GM12878 (cell line): Measurements from ENCODE around the gene ZBTB39. TPM values are rescaled to one million over a fixed set of nuclear protein-coding genes. Genes with fewer than 3 reads are reported as not detected.

ENCODE experiments used
- ATAC-seq: fragments of 200-7000 bp; cut with Tn5 transposase; 3 replicates; pipeline ENCODE4 v1.9.1; 2020; ENCODE audit warnings: mild to moderate bottlenecking, moderate library complexity
- BruUV-seq: library from RNA; stranded (reverse); fragments of 400-500 nt; replicated peaks from 2 replicates; lab custom pipeline; 2021; lab: Mats Ljungman, UMichigan
- CTCF ChIA-PET: fragments of 300-600 bp; sonication (Branson Sonifier 250); formaldehyde crosslinking; extraction: SDS; loops from one replicate; lab custom pipeline; 2021; ENCODE audit warnings: inconsistent platforms; lab: Yijun Ruan, JAX
- POLR2A ChIA-PET: fragments of 350-600 bp; formaldehyde crosslinking; extraction: SDS; loops from one replicate; lab custom pipeline; 2021; ENCODE audit warnings: inconsistent platforms; lab: Charles Lee
- RAD21 ChIA-PET: fragments of 300-600 bp; sonication (Branson Sonifier 250); formaldehyde crosslinking; loops from one replicate; lab custom pipeline; 2023; ENCODE audit warnings: antibody characterized with exemption; ENCODE audit not compliant: unreplicated experiment; lab: Charles Lee
- SMC1A ChIA-PET: fragments of 300-600 bp; sonication (Branson Sonifier 250); formaldehyde crosslinking; loops from one replicate; lab custom pipeline; 2023; ENCODE audit not compliant: unreplicated experiment, uncharacterized antibody; lab: Charles Lee
- DNase-seq: peaks from one replicate; pipeline ENCODE4 v3.0.0-alpha.2; 2011; ENCODE audit warnings: low read depth, low spot score
- FAIRE-seq: peaks from 3 replicates; lab custom pipeline; 2011; peaks lifted over from hg19 to GRCh38; lab: Jason Lieb, UNC
- H2AFZ ChIP-seq: 2 replicates; pipeline ENCODE4 v1.6.0; 2011; ENCODE audit warnings: low read depth, low read length, control low read depth; ENCODE audit not compliant: control insufficient read depth
- H3K27ac ChIP-seq: 2 replicates; pipeline ENCODE4 v1.5.1; 2011; ENCODE audit warnings: control low read depth; ENCODE audit not compliant: control insufficient read depth, insufficient read depth
- H3K27me3 ChIP-seq, 2 experiments: replicated peaks in 1 of 2; 2 replicates each; pipeline versions ENCODE4 v1.6.0 to v1.6.1; 2011; ENCODE audit warnings: low read length in 1 of 2; ENCODE audit not compliant: control insufficient read depth in 2 of 2, insufficient read depth in 2 of 2
- H3K36me3 ChIP-seq, 2 experiments: 2 replicates each; pipeline ENCODE4 v1.5.1; 2011; ENCODE audit warnings: low read length in 1 of 2; ENCODE audit not compliant: control insufficient read depth in 2 of 2, insufficient read depth in 2 of 2
- H3K4me1 ChIP-seq: 2 replicates; pipeline ENCODE4 v1.6.1; 2011; ENCODE audit warnings: mild to moderate bottlenecking, low read length, moderate library complexity, mixed read lengths; ENCODE audit not compliant: control insufficient read depth, insufficient read depth
- H3K4me2 ChIP-seq: 2 replicates; pipeline ENCODE4 v1.6.0; 2011; ENCODE audit warnings: control low read depth; ENCODE audit not compliant: control insufficient read depth, insufficient read depth
- H3K4me3 ChIP-seq: fragments of 200-600 bp; sonication (generic); 2 replicates; pipeline ENCODE4 v1.5.1; 2016
- H3K79me2 ChIP-seq: 2 replicates; pipeline ENCODE4 v1.6.0; 2011; ENCODE audit warnings: low read length; ENCODE audit not compliant: control insufficient read depth, insufficient read depth
- H3K9ac ChIP-seq: 2 replicates; pipeline ENCODE4 v1.8.0; 2011; ENCODE audit warnings: low read length, control low read depth, mixed read lengths; ENCODE audit not compliant: control insufficient read depth, insufficient read depth
- H3K9me3 ChIP-seq: replicated peaks from 3 replicates; pipeline ENCODE4 v1.5.1; 2011; ENCODE audit warnings: mild to moderate bottlenecking, low read length; ENCODE audit not compliant: control insufficient read depth, insufficient read depth
- H4K20me1 ChIP-seq: 2 replicates; pipeline ENCODE4 v1.6.0; 2011; ENCODE audit not compliant: control insufficient read depth, insufficient read depth
- ATF7 ChIP-seq: fragments of 450-650 bp; IDR thresholded peaks from 2 replicates; pipeline ENCODE4 v1.6.1; 2016; ENCODE audit warnings: low read depth, mild to moderate bottlenecking
- BCLAF1 ChIP-seq: fragments of 450-650 bp; IDR thresholded peaks from 2 replicates; pipeline ENCODE4 v1.6.1; 2017; ENCODE audit warnings: antibody characterized with exemption, mild to moderate bottlenecking, moderate library complexity
- BMI1 ChIP-seq: fragments of 450-650 bp; IDR thresholded peaks from 2 replicates; pipeline ENCODE4 v1.6.1; 2016; ENCODE audit warnings: mild to moderate bottlenecking, moderate library complexity, borderline replicate concordance
- ETV6 ChIP-seq, 2 experiments: fragments of 450-650 bp in 1 of 2; IDR thresholded peaks in 1 of 2; conservative IDR thresholded peaks in 1 of 2; 2 replicates each; pipeline ENCODE4 v1.6.1; 2014; ENCODE audit warnings: antibody characterized with exemption in 1 of 2, borderline replicate concordance in 1 of 2, low read depth in 1 of 2, mild to moderate bottlenecking in 1 of 2, moderate library complexity in 1 of 2
- EZH2 ChIP-seq: IDR thresholded peaks from 2 replicates; pipeline ENCODE4 v1.6.1; 2012; ENCODE audit warnings: low read depth, mild to moderate bottlenecking, control low read depth, inconsistent platforms, low read length, borderline replicate concordance; ENCODE audit not compliant: control insufficient read depth
- FOXM1 ChIP-seq: IDR thresholded peaks from 2 replicates; pipeline ENCODE4 v1.6.1; 2012; ENCODE audit warnings: low read depth, mild to moderate bottlenecking, inconsistent platforms, low read length, moderate library complexity
- GATAD2B ChIP-seq: fragments of 450-650 bp; conservative IDR thresholded peaks from 2 replicates; pipeline ENCODE4 v1.6.1; 2017; ENCODE audit warnings: low read depth, mild to moderate bottlenecking, moderate library complexity
- IRF5 ChIP-seq: fragments of 450-650 bp; IDR thresholded peaks from 2 replicates; pipeline ENCODE4 v1.6.1; 2017; ENCODE audit warnings: borderline replicate concordance
- MTA2 ChIP-seq: fragments of 450-650 bp; IDR thresholded peaks from 2 replicates; pipeline ENCODE4 v1.6.1; 2016; ENCODE audit warnings: low read depth, mild to moderate bottlenecking, moderate library complexity
- POU2F2 ChIP-seq: IDR thresholded peaks from 3 replicates; pipeline ENCODE4 v1.6.1; 2011; ENCODE audit warnings: low read depth, mild to moderate bottlenecking, low read length, borderline replicate concordance
- SMC3 ChIP-seq: IDR thresholded peaks from 2 replicates; pipeline ENCODE4 v1.6.1; 2011; ENCODE audit warnings: low read length, improper control_type of control experiment, borderline replicate concordance
- ZNF687 ChIP-seq: fragments of 450-650 bp; IDR thresholded peaks from 2 replicates; pipeline ENCODE4 v1.6.1; 2017; ENCODE audit warnings: mild to moderate bottlenecking, moderate library complexity
- WGBS: methylation state at CpG from one replicate; pipeline ENCODE4 v1.1.6; 2016; ENCODE audit warnings: low lambda C conversion rate; ENCODE audit not compliant: insufficient replicate concordance, insufficient coverage; ENCODE audit errors: missing lambda C conversion rate; 5-methylcytosine and 5-hydroxymethylcytosine counted together
- in situ Hi-C: fragments of 300-500 bp; cut with MboI; formaldehyde crosslinking; loops from 9 replicates; pipeline ENCODE4 v1.14.3; 2018; ENCODE audit warnings: mixed read lengths
- intact Hi-C: fragments of 100-400 bp; cut with micrococcal nuclease; formaldehyde crosslinking; loops from one replicate; pipeline ENCODE4 v1.14.2; 2022; ENCODE audit not compliant: unreplicated experiment
- polyA plus RNA-seq, 11 experiments: library from polyadenylated mRNA; depleted of rRNA in 4 of 11; unstranded in 6 of 11; stranded (reverse) in 5 of 11; fragments of >200 nt; fragmentation: Nextera tagmentation in 4 of 11; fragmentation: Illumina TruSeq in 1 of 11; extraction: Ambion mirVana in 4 of 11; extraction: Trizol in 1 of 11; gene quantifications; 1 replicate in 1 of 11; 2 replicates in 10 of 11; pipeline versions ENCODE4 v1.2.1 to v1.2.3, GENCODE V29; 2011 to 2016; ENCODE audit warnings: inconsistent platforms in 2 of 11, missing spikeins in 2 of 11, low read depth in 1 of 11
- total RNA-seq, 4 experiments: library from RNA; depleted of rRNA in 3 of 4; stranded (reverse); fragments of >200 nt in 3 of 4; fragmentation: Illumina TruSeq in 1 of 4; extraction: Trizol in 1 of 4; gene quantifications; 2 replicates each; pipeline versions ENCODE4 v1.2.1 to v1.2.3, GENCODE V29; 2013 to 2021

The ZBTB39 gene
- total and polyA plus RNA-seq, 10 of the 15 experiments (the other 5 are each of a cell fraction or from before 2014, with no cell fraction given): 0.88 to 6.8 (median 4.4) TPM

GRCh38 chr12:56999456-56999855 is 6.9 kb downstream of the ZBTB39 start:
- Histone ChIP-seq H4K20me1 (no peaks in the 10 kb centered on the region), H3K79me2 (no peaks in the 10 kb centered on the region; the same call in 1 of the 2 replicates), H2AFZ (no peak overlapping the region), H3K27ac (peak overlapping the region; percentile 28), H3K9ac (no peak overlapping the region), H3K9me3 (no peaks in the 10 kb centered on the region), H3K4me3 (no peak overlapping the region), H3K4me2 (peak overlapping the region; percentile 39), H3K27me3 (no peaks in the 10 kb centered on the region), H3K4me1 (peaks cover 34% of the 10 kb centered on the region), H3K36me3 (peaks cover 1 to 6% of the 10 kb centered on the region in 2 experiments; a peak in 2 of 4 replicates)
- SMC1A ChIA-PET: interaction anchor here (0.6 to 12.3 kb wide), 13 partner anchors 9 to 443 kb away, joined by 3 to 125 read pairs (median 3); partner anchors contain the start of genes HSD17B6 and STAT6
- DNase-seq (no peak), ATAC-seq (no peak), FAIRE-seq (no peak)
- in situ Hi-C loops: no loop called here
- WGBS: 68% methylated on average over 4 of the region's 4 CpGs
- BruUV-seq: no TSS peak
- POLR2A ChIA-PET: interaction anchor here (0.5 to 2.2 kb wide), 2 partner anchors 112 to 248 kb away, joined by 3 to 7 read pairs; partner anchors contain the start of gene STAT6
- CTCF ChIA-PET: interaction anchor here (0.6 to 12.1 kb wide), 10 partner anchors 8 to 1360 kb away, joined by 3 to 177 read pairs (median 24); partner anchors contain the start of genes HSD17B6, PRIM1 and STAT6
- RAD21 ChIA-PET: interaction anchor here (0.6 to 1.5 kb wide), 12 partner anchors 8 to 372 kb away, joined by 3 to 13 read pairs (median 4); partner anchors contain the start of genes PRIM1, PTGES3 and STAT6
- TF ChIP-seq MTA2: no peak
- TF ChIP-seq GATAD2B: 0 out of 2 replicates have a peak, but pooled peaks have one; percentile 4
- TF ChIP-seq ETV6 (conservative IDR thresholded peaks at IDR 0.05 in 1 of 2, IDR thresholded peaks at IDR 0.05 in 1 of 2; ENCODE audit: borderline replicate concordance in 1 of 2, low read depth in 1 of 2): 0 out of 4 replicates have a peak, but pooled peaks of 1 of the 2 experiments have one; percentile 5
- TF ChIP-seq BMI1: no peak
- TF ChIP-seq POU2F2: no peak
- TF ChIP-seq IRF5: no peak
- no peak for TF ChIP-seq SMC3
- TF ChIP-seq BCLAF1: no peak
- no peak for TF ChIP-seq EZH2
- TF ChIP-seq ATF7: no peak
- no peak for TF ChIP-seq FOXM1
- TF ChIP-seq ZNF687: no peak
- intact Hi-C loops: no loop called here
